Endothelial cell of umbilical vein (primary cell): ENCODE data around the gene SPEM2.

Source experiments
- POLR2A ChIP-seq: IDR thresholded peaks from 2 replicates; pipeline ENCODE4 v1.6.1; 2012; ENCODE audit warnings: low read depth, mild to moderate bottlenecking, control low read depth, low read length
- TF ChIP-seq, protein P1 (sequence below), 2 donors: IDR thresholded peaks; 1 replicate in 1 of 2; 2 replicates in 1 of 2; pipeline ENCODE4 v1.5.1; 2011; ENCODE audit warnings: low read length in 2 of 2, mild to moderate bottlenecking in 2 of 2, moderate library complexity in 2 of 2, control low read depth in 1 of 2, inconsistent platforms in 1 of 2, low read depth in 1 of 2; ENCODE audit not compliant: insufficient read depth in 1 of 2; ENCODE audit errors: extremely low read depth in 1 of 2

DNA sequence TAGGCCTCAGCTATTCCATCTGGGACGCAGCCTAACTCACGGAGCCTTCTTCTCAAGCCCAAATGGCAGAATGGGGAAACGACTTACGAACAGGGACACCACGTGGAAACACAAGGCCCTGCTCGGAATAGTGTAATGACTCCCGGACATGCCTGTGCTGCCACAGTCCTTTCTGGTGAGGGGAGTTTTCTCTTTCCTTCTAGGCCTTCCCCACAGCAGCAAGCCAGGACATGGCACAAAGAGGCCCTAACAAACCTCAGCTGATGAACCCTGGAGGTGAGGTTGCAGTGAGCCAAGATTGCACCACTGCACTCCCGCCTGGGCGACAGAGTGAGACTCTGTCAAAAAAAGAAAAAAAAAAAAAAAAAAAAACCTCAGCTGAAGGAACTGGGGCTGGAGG, 38.7 kb downstream of the SPEM2 start:
- TF ChIP-seq, protein P1, sequence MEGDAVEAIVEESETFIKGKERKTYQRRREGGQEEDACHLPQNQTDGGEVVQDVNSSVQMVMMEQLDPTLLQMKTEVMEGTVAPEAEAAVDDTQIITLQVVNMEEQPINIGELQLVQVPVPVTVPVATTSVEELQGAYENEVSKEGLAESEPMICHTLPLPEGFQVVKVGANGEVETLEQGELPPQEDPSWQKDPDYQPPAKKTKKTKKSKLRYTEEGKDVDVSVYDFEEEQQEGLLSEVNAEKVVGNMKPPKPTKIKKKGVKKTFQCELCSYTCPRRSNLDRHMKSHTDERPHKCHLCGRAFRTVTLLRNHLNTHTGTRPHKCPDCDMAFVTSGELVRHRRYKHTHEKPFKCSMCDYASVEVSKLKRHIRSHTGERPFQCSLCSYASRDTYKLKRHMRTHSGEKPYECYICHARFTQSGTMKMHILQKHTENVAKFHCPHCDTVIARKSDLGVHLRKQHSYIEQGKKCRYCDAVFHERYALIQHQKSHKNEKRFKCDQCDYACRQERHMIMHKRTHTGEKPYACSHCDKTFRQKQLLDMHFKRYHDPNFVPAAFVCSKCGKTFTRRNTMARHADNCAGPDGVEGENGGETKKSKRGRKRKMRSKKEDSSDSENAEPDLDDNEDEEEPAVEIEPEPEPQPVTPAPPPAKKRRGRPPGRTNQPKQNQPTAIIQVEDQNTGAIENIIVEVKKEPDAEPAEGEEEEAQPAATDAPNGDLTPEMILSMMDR (IDR thresholded peaks at IDR 0.05; ENCODE audit: extremely low read depth in 1 of 2, insufficient read depth in 1 of 2, low read depth in 1 of 2, low read length in 2 of 2), result no peak
- TF ChIP-seq POLR2A, result no peak
